NCI-H82 treated with DMSO at 0.1 percent for 48 hours (cell line): ENCODE measurements around the gene TRIM71.
"Not testable (repeated sequence)": the region's sequence is repeated elsewhere in the genome, so short reads cannot be mapped to it uniquely, and the experiment has no call there.

ENCODE experiments used
- DNase-seq: peaks from one replicate; lab custom pipeline; 2025; ENCODE audit not compliant: unreplicated experiment; lab: John Stamatoyannopoulos, UW

Gene TRIM71

DNA sequence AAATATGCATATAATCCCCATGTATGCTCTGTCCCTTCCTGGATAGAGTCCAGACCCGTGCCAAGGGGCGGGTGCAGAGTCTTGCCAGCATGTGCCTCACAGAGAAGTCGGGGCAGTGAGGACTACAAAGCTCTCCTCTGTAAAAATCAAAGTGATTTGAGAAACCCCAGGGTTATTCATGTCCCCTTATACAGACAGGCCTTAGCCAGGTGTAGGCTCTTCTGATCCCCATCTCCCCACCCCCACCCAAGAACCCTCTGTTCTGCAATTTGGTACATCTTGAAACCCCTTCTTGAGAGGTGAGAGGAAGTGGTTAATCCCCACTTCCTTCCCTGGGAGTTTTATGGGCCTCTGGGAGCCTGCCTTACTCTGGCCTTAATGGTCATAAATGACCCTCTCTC, 24.7 kb downstream of the TRIM71 start:
- DNase-seq, result no peak

- no peak for DNase-seq
These were observed 25.2 kb downstream of the TRIM71 start for GRCh38 chr3:32842987-32843386.

- peak; percentile 90 for DNase-seq
These were observed 25.9 kb downstream of the TRIM71 start for GRCh38 chr3:32843510-32844321.

GRCh38 chr3:32844322-32844654, 26.5 kb downstream of the TRIM71 start:
- DNase-seq, result no peak

DNA sequence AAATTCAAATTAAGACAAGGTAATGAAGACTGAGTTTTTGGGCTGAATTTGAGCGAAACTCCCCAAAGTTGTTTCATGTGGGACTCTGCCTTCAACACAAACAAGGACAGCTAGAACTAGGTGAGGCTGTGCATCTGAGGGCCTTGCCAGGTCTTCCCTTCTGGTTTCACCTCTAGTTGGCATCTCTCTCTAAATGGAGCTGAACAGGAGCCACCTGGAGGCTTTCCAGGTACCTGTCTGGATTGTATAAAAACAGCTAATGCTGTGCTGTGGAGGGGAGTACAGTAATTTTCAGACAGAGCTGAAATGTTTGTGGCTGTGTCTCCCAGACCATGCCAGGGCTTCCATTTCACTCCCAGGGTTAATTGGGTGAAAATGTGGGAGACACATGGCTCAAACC, 27.1 kb downstream of the TRIM71 start:
- DNase-seq, result no peak

DNA sequence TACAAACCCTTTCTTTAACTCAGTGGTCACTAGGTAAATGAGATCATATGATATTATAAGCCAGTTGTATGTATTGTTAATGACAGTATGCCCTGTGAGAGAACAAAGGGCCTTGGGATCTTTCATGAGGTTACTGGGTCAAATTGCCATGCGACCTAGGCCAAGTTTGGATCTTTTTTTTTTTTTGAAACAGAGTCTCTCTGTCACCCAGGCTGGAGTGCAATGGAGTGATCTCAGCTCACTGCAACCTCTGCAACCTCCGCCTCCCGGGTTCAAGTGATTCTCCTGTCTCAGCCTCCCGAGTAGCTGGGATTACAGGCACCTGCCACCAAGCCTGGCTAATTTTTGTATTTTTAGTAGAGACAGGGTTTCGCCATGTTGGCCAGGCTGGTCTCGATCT, 27.7 kb downstream of the TRIM71 start:
- DNase-seq, result not testable (repeated sequence)

GRCh38 chr3:32847045-32847444, 29.2 kb downstream of the TRIM71 start:
- not testable (repeated sequence) for DNase-seq

GRCh38 chr3:32847528-32847927, 29.7 kb downstream of the TRIM71 start:
- no peak for DNase-seq

DNA sequence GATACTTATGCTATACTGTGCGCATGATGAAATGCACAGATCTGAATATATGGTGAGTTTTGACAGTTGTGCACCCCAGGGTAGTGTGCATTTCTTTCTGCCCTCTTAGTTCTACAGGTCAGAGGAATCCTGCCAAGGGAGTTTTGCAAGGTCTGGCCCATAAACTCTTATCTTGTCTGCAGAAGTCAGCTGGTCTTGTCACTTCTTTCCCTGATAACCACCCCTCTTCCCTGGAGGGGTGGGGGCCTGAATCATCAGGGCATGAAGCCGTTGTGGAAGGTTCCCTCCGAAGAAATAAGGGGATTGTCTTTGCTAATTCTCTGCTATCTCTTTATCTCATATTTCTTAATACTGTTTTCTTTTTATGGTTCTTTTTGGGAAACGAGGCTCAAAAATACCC, 30.4 kb downstream of the TRIM71 start:
- no peak for DNase-seq

DNA sequence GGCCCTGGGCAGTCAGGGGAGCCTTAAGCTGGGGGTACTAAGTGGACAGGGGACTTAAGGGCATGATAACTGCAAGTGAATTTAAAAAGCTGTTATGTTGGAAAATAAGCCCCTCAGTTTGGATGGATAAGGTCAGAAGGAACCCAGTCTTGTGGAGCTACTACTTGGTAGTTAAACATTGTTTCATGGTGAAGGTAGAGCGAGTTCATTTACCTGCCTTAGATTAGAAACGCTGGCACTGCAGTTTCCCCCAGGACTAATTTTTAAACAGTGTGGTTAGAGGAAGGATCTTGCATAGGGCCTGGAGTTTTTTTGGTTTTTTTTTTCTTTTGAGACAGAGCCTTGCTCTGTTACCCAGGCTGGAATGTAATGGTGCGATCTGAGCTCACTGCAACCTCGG, 31.2 kb downstream of the TRIM71 start:
- DNase-seq, result no peak

DNA sequence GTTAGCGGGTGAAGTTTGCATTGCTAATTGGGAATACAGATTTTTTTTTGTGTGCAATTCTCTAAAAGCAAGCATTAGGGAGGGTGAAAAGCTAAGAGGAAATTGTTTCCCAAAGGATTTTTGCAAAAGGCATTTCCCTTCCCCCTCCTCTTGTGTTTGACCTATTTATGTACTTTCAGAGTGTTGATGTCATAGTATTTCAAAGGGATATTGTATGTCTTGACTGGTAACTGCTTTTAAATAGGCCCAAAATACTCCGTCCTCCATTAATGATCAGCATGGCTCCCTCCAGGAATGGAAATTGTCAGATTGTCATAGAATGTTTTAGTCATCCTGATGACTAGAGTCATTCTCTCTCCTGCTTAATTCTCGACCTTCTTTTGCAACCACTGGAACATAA, 32.4 kb downstream of the TRIM71 start:
- DNase-seq, result no peak

- DNase-seq, result no peak
These were observed 32.8 kb downstream of the TRIM71 start for GRCh38 chr3:32850636-32851035.

DNA sequence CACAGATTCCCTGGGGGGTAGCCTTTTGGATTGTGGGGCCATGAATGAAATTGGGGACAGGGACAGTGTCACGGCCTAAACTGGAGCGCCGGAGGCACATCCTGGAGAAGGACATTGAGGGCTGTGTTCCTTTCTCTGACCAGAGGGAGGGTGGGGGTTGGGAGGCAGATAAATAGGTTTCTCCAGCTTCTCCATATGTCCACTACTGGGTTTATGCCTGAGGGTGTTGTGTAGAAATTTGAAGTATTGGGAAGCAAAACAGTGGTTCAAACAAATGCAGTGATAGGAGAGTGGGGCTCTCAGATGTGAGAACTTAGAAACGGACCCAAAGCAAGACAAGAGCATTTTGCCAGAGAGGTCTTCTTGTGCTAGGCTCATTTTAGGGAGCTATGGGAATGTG, 34.3 kb downstream of the TRIM71 start:
- DNase-seq, result no peak

- no peak for DNase-seq
These were observed 37.7 kb downstream of the TRIM71 start for GRCh38 chr3:32855350-32855953.

DNA sequence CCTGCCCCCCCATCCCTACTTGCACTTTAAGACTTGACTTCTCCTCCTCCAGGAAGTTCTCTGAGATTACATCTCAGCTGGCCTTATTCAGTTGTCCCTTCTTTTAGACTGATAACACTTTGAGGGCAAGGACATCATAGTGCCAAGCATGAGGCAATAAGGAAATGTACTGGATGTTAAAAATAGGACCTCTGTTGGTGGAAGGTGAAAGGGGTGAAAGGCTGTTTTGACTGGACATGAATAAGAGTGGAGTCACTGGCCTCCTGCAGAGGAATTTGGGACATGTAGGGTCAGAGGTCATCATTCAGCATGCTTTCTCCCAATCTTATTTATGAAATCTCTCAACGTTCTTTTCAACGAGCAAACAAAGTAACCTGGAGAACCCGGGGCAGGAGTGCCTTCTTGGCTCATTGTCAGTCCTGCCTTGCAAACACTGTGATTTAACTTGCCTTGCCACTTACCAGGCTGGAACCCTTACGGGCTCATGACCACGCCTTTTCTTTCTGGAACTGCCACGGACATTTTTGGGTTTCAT, 38.6 kb downstream of the TRIM71 start:
- no peak for DNase-seq

- no peak for DNase-seq
These were observed 39.2 kb downstream of the TRIM71 start for GRCh38 chr3:32856901-32857507.

DNA sequence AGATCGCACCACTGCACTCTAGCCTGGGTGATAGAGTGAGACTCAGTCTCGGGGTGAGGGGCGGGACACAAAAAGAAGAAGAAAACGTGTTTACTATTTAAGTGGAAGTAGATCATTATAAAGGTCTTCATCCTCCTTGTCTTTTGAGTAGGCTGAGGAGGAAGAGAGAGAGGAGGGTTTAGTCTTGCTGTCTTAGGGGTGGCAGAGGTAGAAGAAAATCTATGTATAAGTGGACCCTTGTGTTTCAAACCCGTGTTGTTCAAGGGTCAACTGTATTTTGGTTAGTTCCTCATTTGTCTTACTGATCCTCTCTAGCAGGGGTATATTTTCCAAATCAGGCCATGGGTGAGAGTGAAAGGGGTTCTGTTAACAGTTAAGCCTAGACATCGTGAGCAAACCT, 40.1 kb downstream of the TRIM71 start:
- no peak for DNase-seq

GRCh38 chr3:32859604-32860237, 41.9 kb downstream of the TRIM71 start:
- no peak for DNase-seq

- DNase-seq, result no peak
These were observed 42.7 kb downstream of the TRIM71 start for GRCh38 chr3:32860499-32860898.

DNA sequence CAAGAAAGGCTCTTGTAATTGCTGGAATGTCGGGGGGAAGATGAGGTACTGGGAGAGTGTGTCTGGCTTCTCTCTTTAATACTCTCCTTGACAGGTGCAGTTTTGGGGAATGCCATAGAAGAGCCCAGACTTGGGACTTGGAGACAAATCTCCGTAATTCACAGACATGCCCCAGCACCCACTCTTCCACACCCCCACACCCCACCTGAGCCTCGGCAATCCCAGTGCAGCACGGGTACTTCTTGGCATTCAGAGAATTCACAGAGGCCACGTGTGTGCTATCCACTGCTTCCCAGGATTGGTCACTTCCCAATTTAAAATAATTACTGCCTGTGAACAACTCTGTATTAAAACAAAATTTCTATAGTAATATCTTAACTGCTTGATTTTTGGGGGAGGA, 43.9 kb downstream of the TRIM71 start:
- no peak for DNase-seq

DNA sequence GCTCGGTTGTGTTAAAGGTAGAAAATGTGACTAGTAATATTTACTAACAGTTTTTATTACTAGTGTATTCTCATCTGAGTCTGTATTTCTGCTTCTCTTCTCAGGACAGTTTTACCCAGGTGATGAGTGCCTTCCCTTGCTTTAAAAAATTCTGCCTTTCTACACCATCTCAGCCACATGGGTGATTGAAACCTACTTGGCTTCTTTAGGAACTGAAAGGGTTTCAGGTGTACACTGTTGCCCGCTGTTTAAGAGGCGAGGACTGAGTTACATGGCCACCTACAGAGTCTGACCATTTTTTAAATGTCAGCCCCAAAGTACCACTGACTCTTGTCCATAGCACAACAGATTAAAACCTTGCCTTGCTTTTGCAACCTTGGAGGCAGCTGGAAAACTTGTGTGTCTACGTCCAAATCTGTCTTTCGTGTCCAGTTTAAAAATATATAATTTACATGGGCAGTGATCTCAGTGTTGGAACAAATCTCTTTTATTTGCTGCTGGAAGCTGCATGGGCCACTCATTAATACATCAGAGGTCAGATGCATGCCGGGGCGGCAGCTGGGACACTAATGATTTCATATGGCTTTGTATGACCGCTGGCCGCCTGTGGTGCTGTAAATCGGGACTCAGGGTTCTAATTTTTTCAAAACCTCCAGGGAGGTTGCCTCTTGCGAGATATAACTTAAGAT, 44.6 kb downstream of the TRIM71 start:
- DNase-seq, result no peak
